AG04449 (cell line): ENCODE results near the gene S1PR4.
A peak's percentile ranks its signal among the peaks of the same experiment; 100 is the strongest.
"Not testable (repeated sequence)": the region's sequence is repeated elsewhere in the genome, so short reads cannot be mapped to it uniquely, and the experiment has no call there.

Source experiments
- CTCF ChIA-PET: fragments of 350-600 bp; formaldehyde crosslinking; extraction: SDS; loops from one replicate; lab custom pipeline; 2021; ENCODE audit warnings: antibody characterized with exemption; lab: Yijun Ruan, JAX
- POLR2A ChIA-PET: fragments of 400-600, 350-600 bp; formaldehyde crosslinking; extraction: SDS; loops from one replicate; lab custom pipeline; 2020; ENCODE audit warnings: antibody characterized with exemption, inconsistent platforms; lab: Yijun Ruan, JAX
- DNase-seq: peaks from one replicate; pipeline ENCODE4 v3.0.0-alpha.2; 2010; ENCODE audit warnings: low read depth, low spot score
- H3K4me3 ChIP-seq: 2 replicates; pipeline ENCODE4 v1.5.1; 2011; ENCODE audit warnings: low read depth, mild to moderate bottlenecking, control low read depth, low read length
- CTCF ChIP-seq: IDR thresholded peaks from one replicate; pipeline ENCODE4 v1.5.1; 2011; ENCODE audit warnings: mild to moderate bottlenecking, moderate library complexity, low read length, control low read depth, inconsistent platforms; ENCODE audit not compliant: insufficient read depth; ENCODE audit errors: missing control alignments

The S1PR4 gene

GRCh38 chr19:3213159-3213558 is 34.6 kb downstream of the S1PR4 start:
- no peak overlapping the region for H3K4me3 ChIP-seq
- no peak for DNase-seq
- no peak for TF ChIP-seq CTCF
- POLR2A ChIA-PET = no interaction called here
- CTCF ChIA-PET = interaction anchor here (1.6 kb wide), 1 partner anchor 10 kb away, joined by 10 read pairs; the partner anchor contains the start of gene CELF5

- no peak overlapping the region for H3K4me3 ChIP-seq
- no peak for DNase-seq
- TF ChIP-seq CTCF = no peak
- POLR2A ChIA-PET = no interaction called here
- CTCF ChIA-PET = no interaction called here
Observed at GRCh38 chr19:3216874-3217273, 38.3 kb downstream of the S1PR4 start.

GRCh38 chr19:3220576-3220975 is 42.0 kb downstream of the S1PR4 start:
- POLR2A ChIA-PET = no interaction called here
- no peak for DNase-seq
- no peak for TF ChIP-seq CTCF
- no peak overlapping the region for H3K4me3 ChIP-seq
- CTCF ChIA-PET = interaction anchor here (0.6 to 2.0 kb wide), 2 partner anchors 11 to 84 kb away, joined by 3 to 8 read pairs; no protein-coding TSS in a partner anchor

- DNase-seq, H3K4me3 ChIP-seq, POLR2A ChIA-PET: not testable (repeated sequence)
- CTCF ChIA-PET = interaction anchor here (0.8 to 2.0 kb wide), 3 partner anchors 8 to 12 kb away, joined by 5 to 8 read pairs (median 5); no protein-coding TSS in a partner anchor
Observed at GRCh38 chr19:3221576-3221975, 43.0 kb downstream of the S1PR4 start.

- DNase-seq = no peak
- TF ChIP-seq CTCF = no peak
- POLR2A ChIA-PET = no interaction called here
- CTCF ChIA-PET = interaction anchor here (0.8 to 3.4 kb wide), 4 partner anchors 9 to 14 kb away, joined by 5 to 10 read pairs (median 8); no protein-coding TSS in a partner anchor
- H3K4me3 ChIP-seq = no peak overlapping the region
Observed at GRCh38 chr19:3222709-3223108, 44.1 kb downstream of the S1PR4 start.

GRCh38 chr19:3224346-3225168 is 46.0 kb downstream of the S1PR4 start, which contains the start of gene CELF5:
Gene CELF5 (plus strand): TSS chr19:3224661. CDS start chr19:3224740, 79 bp downstream.
- ChIA-PET POLR2A (no interaction called here), CTCF (interaction anchor here (0.6 to 3.4 kb wide), 18 partner anchors 9 to 337 kb away, joined by 3 to 25 read pairs (median 4); no protein-coding TSS in a partner anchor)
- H3K4me3 ChIP-seq = peak within 1 kb of the TSS; percentile 30
- peak; percentile 20 for TF ChIP-seq CTCF
- DNase-seq = no peak
